HEK293 (cell line): Measurements from ENCODE around the gene WAPL.

ENCODE experiments used
- CTCF ChIA-PET: fragments of 350-600 bp; formaldehyde crosslinking; extraction: SDS; loops from one replicate; lab custom pipeline; 2021; ENCODE audit warnings: antibody characterized with exemption; lab: Yijun Ruan, JAX
- POLR2A ChIA-PET: fragments of 300-600 bp; formaldehyde crosslinking; extraction: SDS; loops from one replicate; lab custom pipeline; 2020; ENCODE audit warnings: antibody characterized with exemption, inconsistent platforms; lab: Yijun Ruan, JAX
- H3K27ac ChIP-seq: fragments of 200-500 bp; sonication (Bioruptor generic); 2 replicates; pipeline ENCODE4 v1.5.1; 2014; ENCODE audit warnings: low read depth, low read length, control low read depth, inconsistent platforms; ENCODE audit errors: extremely low read depth
- H3K36me3 ChIP-seq, 2 experiments: fragments of 200-500 bp in 1 of 2; sonication (Bioruptor generic) in 1 of 2; 1 replicate in 1 of 2; 2 replicates in 1 of 2; pipeline ENCODE4 v1.5.1; 2014 to 2017; ENCODE audit warnings: inconsistent platforms in 2 of 2, low read length in 2 of 2; ENCODE audit not compliant: control insufficient read depth in 2 of 2, insufficient read depth in 1 of 2
- H3K4me1 ChIP-seq: fragments of 200-500 bp; sonication (Bioruptor generic); 2 replicates; pipeline ENCODE4 v1.5.1; 2014; ENCODE audit warnings: mild to moderate bottlenecking, low read length, inconsistent platforms; ENCODE audit not compliant: control insufficient read depth, insufficient read depth
- H3K4me3 ChIP-seq: 2 replicates; pipeline ENCODE4 v1.5.1; 2011; ENCODE audit warnings: low read depth, mild to moderate bottlenecking, control low read depth, low read length, moderate library complexity
- H3K9me3 ChIP-seq: fragments of 200-500 bp; sonication (Bioruptor generic); 2 replicates; pipeline ENCODE4 v1.5.1; 2014; ENCODE audit warnings: low read depth, low read length, inconsistent platforms; ENCODE audit not compliant: control insufficient read depth, insufficient read depth
- GLI4 ChIP-seq: fragments of 450-650 bp; formaldehyde crosslinking; IDR thresholded peaks from 2 replicates; pipeline ENCODE4 v1.5.1; 2016; ENCODE audit warnings: missing biosample characterization, missing genetic modification characterization
- KLF17 ChIP-seq: fragments of 450-650 bp; formaldehyde crosslinking; IDR thresholded peaks from 2 replicates; pipeline ENCODE4 v1.5.1; 2016; ENCODE audit warnings: missing biosample characterization, missing genetic modification characterization
- MEIS1 ChIP-seq: sonication (generic); formaldehyde crosslinking; IDR thresholded peaks from 2 replicates; pipeline ENCODE4 v1.8.1; 2022; ENCODE audit warnings: missing genetic modification reagents, mild to moderate bottlenecking, borderline replicate concordance
- PATZ1 ChIP-seq: fragments of 450-650 bp; formaldehyde crosslinking; IDR thresholded peaks from 2 replicates; pipeline ENCODE4 v1.5.1; 2016; ENCODE audit warnings: missing biosample characterization, missing genetic modification characterization
- PRDM1 ChIP-seq: fragments of 450-650 bp; formaldehyde crosslinking; IDR thresholded peaks from 2 replicates; pipeline ENCODE4; 2016; ENCODE audit warnings: missing biosample characterization, missing genetic modification characterization
- SP2 ChIP-seq: fragments of 450-650 bp; formaldehyde crosslinking; IDR thresholded peaks from 2 replicates; pipeline ENCODE4 v1.5.1; 2016; ENCODE audit warnings: missing biosample characterization, missing genetic modification characterization
- SP7 ChIP-seq: fragments of 450-650 bp; formaldehyde crosslinking; IDR thresholded peaks from 2 replicates; pipeline ENCODE4 v1.5.1; 2016; ENCODE audit warnings: missing biosample characterization, missing genetic modification characterization
- WT1 ChIP-seq: fragments of 450-650 bp; formaldehyde crosslinking; IDR thresholded peaks from 2 replicates; pipeline ENCODE4 v1.5.1; 2016; ENCODE audit warnings: missing biosample characterization, missing genetic modification characterization
- YY2 ChIP-seq: fragments of 450-650 bp; formaldehyde crosslinking; IDR thresholded peaks from 2 replicates; pipeline ENCODE4 v1.5.1; 2016; ENCODE audit warnings: missing biosample characterization, missing genetic modification characterization
- ZBTB17 ChIP-seq: fragments of 450-650 bp; formaldehyde crosslinking; IDR thresholded peaks from 2 replicates; pipeline ENCODE4 v1.5.1; 2016; ENCODE audit warnings: missing biosample characterization, missing genetic modification characterization
- ZEB2 ChIP-seq: fragments of 450-650 bp; formaldehyde crosslinking; IDR thresholded peaks from 2 replicates; pipeline ENCODE4 v1.5.1; 2016; ENCODE audit warnings: missing biosample characterization, missing genetic modification characterization
- ZFP3 ChIP-seq: fragments of 450-650 bp; formaldehyde crosslinking; IDR thresholded peaks from 2 replicates; pipeline ENCODE4 v1.5.1; 2016; ENCODE audit warnings: low read depth, missing biosample characterization, missing genetic modification characterization
- ZNF112 ChIP-seq: fragments of 450-650 bp; formaldehyde crosslinking; IDR thresholded peaks from 2 replicates; pipeline ENCODE4 v1.5.0; 2017; ENCODE audit warnings: missing biosample characterization, missing genetic modification characterization
- ZNF16 ChIP-seq: fragments of 450-650 bp; formaldehyde crosslinking; IDR thresholded peaks from 2 replicates; pipeline ENCODE4 v1.5.1; 2016; ENCODE audit warnings: low read depth, missing biosample characterization, missing genetic modification characterization
- ZNF175 ChIP-seq: fragments of 450-650 bp; formaldehyde crosslinking; IDR thresholded peaks from 2 replicates; pipeline ENCODE4 v1.5.1; 2016; ENCODE audit warnings: missing biosample characterization, missing genetic modification characterization
- ZNF19 ChIP-seq: fragments of 450-650 bp; formaldehyde crosslinking; IDR thresholded peaks from 2 replicates; pipeline ENCODE4; 2016; ENCODE audit warnings: missing biosample characterization, missing genetic modification characterization, low read depth
- ZNF223 ChIP-seq: fragments of 450-650 bp; formaldehyde crosslinking; IDR thresholded peaks from 2 replicates; pipeline ENCODE4 v1.5.1; 2016; ENCODE audit warnings: missing biosample characterization, missing genetic modification characterization
- ZNF280D ChIP-seq: fragments of 450-650 bp; formaldehyde crosslinking; IDR thresholded peaks from 2 replicates; pipeline ENCODE4 v1.5.1; 2016; ENCODE audit warnings: missing biosample characterization, missing genetic modification characterization
- ZNF362 ChIP-seq: fragments of 450-650 bp; formaldehyde crosslinking; IDR thresholded peaks from 2 replicates; pipeline ENCODE4 v1.5.1; 2016; ENCODE audit warnings: missing biosample characterization, missing genetic modification characterization
- ZNF366 ChIP-seq: fragments of 450-650 bp; formaldehyde crosslinking; conservative IDR thresholded peaks from 2 replicates; pipeline ENCODE4 v1.5.1; 2016; ENCODE audit warnings: missing biosample characterization, missing genetic modification characterization
- ZNF423 ChIP-seq: fragments of 450-650 bp; formaldehyde crosslinking; IDR thresholded peaks from 2 replicates; pipeline ENCODE4 v1.5.1; 2016; ENCODE audit warnings: missing biosample characterization, missing genetic modification characterization
- ZNF624 ChIP-seq: fragments of 450-650 bp; formaldehyde crosslinking; IDR thresholded peaks from 2 replicates; pipeline ENCODE4 v1.5.1; 2017; ENCODE audit warnings: missing biosample characterization, missing genetic modification characterization
- ZNF629 ChIP-seq: fragments of 450-650 bp; formaldehyde crosslinking; IDR thresholded peaks from 2 replicates; pipeline ENCODE4 v1.5.1; 2017; ENCODE audit warnings: missing biosample characterization, missing genetic modification characterization
- ZNF768 ChIP-seq: fragments of 450-650 bp; formaldehyde crosslinking; IDR thresholded peaks from 2 replicates; pipeline ENCODE4 v1.5.1; 2018; ENCODE audit warnings: missing biosample characterization, mild to moderate bottlenecking, missing genetic modification characterization
- ZNF830 ChIP-seq: fragments of 450-650 bp; IDR thresholded peaks from 2 replicates; pipeline ENCODE4 v1.5.0; 2018; ENCODE audit warnings: missing biosample characterization, missing genetic modification characterization, low read depth, mild to moderate bottlenecking, moderate library complexity
- ZNF843 ChIP-seq: fragments of 450-650 bp; formaldehyde crosslinking; IDR thresholded peaks from 2 replicates; pipeline ENCODE4 v1.5.1; 2016; ENCODE audit warnings: missing biosample characterization, missing genetic modification characterization

WAPL gene

GRCh38 chr10:86443936-86444335 is 77.7 kb downstream of the WAPL start (continued):
- TF ChIP-seq ZEB2 (no peak), ZFP3 (tag by site-specific recombination) (no peak), MEIS1 (CRISPR knock-in tag) (no peak), KLF17 (tag by site-specific recombination) (no peak), ZNF624 (tag by site-specific recombination) (no peak)

GRCh38 chr10:86443069-86443468 is 78.5 kb downstream of the WAPL start:
- TF ChIP-seq ZNF843 (tag by site-specific recombination) (no peak), ZNF112 (tag by site-specific recombination) (no peak)
- peaks cover 7% of the 10 kb centered on the region; the same call in 1 of the 2 replicates for H3K4me1 ChIP-seq
- ChIA-PET POLR2A (no interaction called here), CTCF (no interaction called here)
- no peaks in the 10 kb centered on the region for H3K9me3 ChIP-seq
- H3K36me3 ChIP-seq = peaks cover 47 to 90% of the 10 kb centered on the region in 2 experiments
- no peak overlapping the region for H3K27ac ChIP-seq
- no peak overlapping the region for H3K4me3 ChIP-seq

GRCh38 chr10:86440874-86441843 is 80.4 kb downstream of the WAPL start:
- no peak overlapping the region for H3K4me3 ChIP-seq
- ChIA-PET CTCF (interaction anchor here (0.6 kb wide), 1 partner anchor 237 kb away, joined by 4 read pairs; no protein-coding TSS in a partner anchor), POLR2A (interaction anchor here (1.0 kb wide), 1 partner anchor 41 kb away, joined by 3 read pairs; no protein-coding TSS in a partner anchor)
- no peaks in the 10 kb centered on the region for H3K9me3 ChIP-seq
- H3K36me3 ChIP-seq = peaks cover 55 to 90% of the 10 kb centered on the region in 2 experiments
- H3K27ac ChIP-seq = no peak overlapping the region
- peaks cover 7% of the 10 kb centered on the region; the same call in 1 of the 2 replicates for H3K4me1 ChIP-seq
- TF ChIP-seq PRDM1 (tag by site-specific recombination) (peak; percentile 89), ZNF768 (tag by site-specific recombination) (no peak), ZNF175 (tag by site-specific recombination) (no peak), SP2 (tag by site-specific recombination) (no peak), SP7 (tag by site-specific recombination) (peak; percentile 31; the same call in 1 of the 2 replicates), ZBTB17 (tag by site-specific recombination) (peak; percentile 36; the same call in 1 of the 2 replicates), PATZ1 (tag by site-specific recombination) (no peak), ZFP3 (tag by site-specific recombination) (no peak), ZNF366 (peak; percentile 49), ZNF830 (tag by site-specific recombination) (no peak), ZNF19 (tag by site-specific recombination) (no peak), ZNF16 (tag by site-specific recombination) (no peak), ZNF223 (tag by site-specific recombination) (no peak), YY2 (tag by site-specific recombination) (no peak), GLI4 (no peak), ZNF280D (tag by site-specific recombination) (no peak), ZNF423 (tag by site-specific recombination) (no peak), WT1 (tag by site-specific recombination) (no peak), ZNF362 (no peak), ZNF629 (tag by site-specific recombination) (0 out of 2 replicates have a peak, but pooled peaks have one; percentile 32)
